SK-N-SH treated with all-trans-retinoic acid at 6 μM for 48 hours (cell line): Measurements from ENCODE around the gene TUBB4B.

ENCODE experiments used
- ATAC-seq: fragments of 200-7000 bp; cut with Tn5 transposase; 3 replicates; pipeline ENCODE4 v1.9.1; 2020; ENCODE audit warnings: mild to moderate bottlenecking, moderate library complexity
- ARNTL ChIP-seq: fragments of 450-650 bp; formaldehyde crosslinking; IDR thresholded peaks from 2 replicates; pipeline ENCODE4 v1.5.0; 2020; ENCODE audit warnings: low read depth, mild to moderate bottlenecking, moderate library complexity, borderline replicate concordance
- CREB5 ChIP-seq: fragments of 250-450 bp; sonication (Bioruptor Pico); IDR thresholded peaks from 2 replicates; pipeline ENCODE4 v1.5.1; 2020; ENCODE audit warnings: low read depth, mild to moderate bottlenecking, moderate library complexity
- CSDC2 ChIP-seq: fragments of 250-450 bp; sonication (Bioruptor Pico); IDR thresholded peaks from 2 replicates; pipeline ENCODE4 v1.5.0; 2020; ENCODE audit warnings: mild to moderate bottlenecking, moderate library complexity
- CSRNP3 ChIP-seq: fragments of 250-450 bp; sonication (Bioruptor Pico); IDR thresholded peaks from 2 replicates; pipeline ENCODE4 v1.5.1; 2021; ENCODE audit warnings: mild to moderate bottlenecking, moderate library complexity
- GLIS3 ChIP-seq: fragments of 250-450 bp; sonication (Bioruptor Pico); IDR thresholded peaks from 2 replicates; pipeline ENCODE4 v1.5.0; 2020; ENCODE audit warnings: mild to moderate bottlenecking, moderate library complexity
- ISL1 ChIP-seq: fragments of 250-450 bp; sonication (Bioruptor Pico); IDR thresholded peaks from 2 replicates; pipeline ENCODE4 v2.1.2; 2022; ENCODE audit warnings: mild to moderate bottlenecking, moderate library complexity
- OSR1 ChIP-seq: fragments of 250-450 bp; sonication (Bioruptor Pico); IDR thresholded peaks from 2 replicates; pipeline ENCODE4 v1.8.0; 2022; ENCODE audit warnings: moderate library complexity, mild to moderate bottlenecking, inconsistent platforms
- PATZ1 ChIP-seq: fragments of 250-450 bp; sonication (Bioruptor Pico); IDR thresholded peaks from 2 replicates; pipeline ENCODE4 v1.8.0; 2020; ENCODE audit warnings: mild to moderate bottlenecking, moderate library complexity, borderline replicate concordance
- PPARA ChIP-seq: fragments of 250-450 bp; sonication (Bioruptor Pico); IDR thresholded peaks from 2 replicates; pipeline ENCODE4 v1.5.0; 2020; ENCODE audit warnings: mild to moderate bottlenecking, borderline replicate concordance
- RARB ChIP-seq: fragments of 250-450 bp; sonication (Bioruptor Pico); IDR thresholded peaks from 2 replicates; pipeline ENCODE4 v1.8.0; 2021; ENCODE audit warnings: mild to moderate bottlenecking, moderate library complexity
- SNAI2 ChIP-seq: fragments of 250-450 bp; sonication (Bioruptor Pico); IDR thresholded peaks from 2 replicates; pipeline ENCODE4 v1.5.0; 2020; ENCODE audit warnings: mild to moderate bottlenecking, moderate library complexity
- TSHZ2 ChIP-seq: fragments of 250-450 bp; sonication (Bioruptor Pico); IDR thresholded peaks from 2 replicates; pipeline ENCODE4 v1.5.0; 2020; ENCODE audit warnings: mild to moderate bottlenecking, moderate library complexity
- ZC3H10 ChIP-seq: fragments of 250-450 bp; sonication (Bioruptor Pico); IDR thresholded peaks from 2 replicates; pipeline ENCODE4 v1.5.1; 2021; ENCODE audit warnings: mild to moderate bottlenecking, moderate library complexity
- ZFP3 ChIP-seq: fragments of 250-450 bp; sonication (Bioruptor Pico); IDR thresholded peaks from 2 replicates; pipeline ENCODE4 v1.5.0; 2020; ENCODE audit warnings: mild to moderate bottlenecking, moderate library complexity
- ZFP30 ChIP-seq: fragments of 450-650 bp; formaldehyde crosslinking; IDR thresholded peaks from 2 replicates; pipeline ENCODE4 v1.5.0; 2022; ENCODE audit warnings: mild to moderate bottlenecking, moderate library complexity
- ZNF565 ChIP-seq: fragments of 450-650 bp; formaldehyde crosslinking; conservative IDR thresholded peaks from 2 replicates; pipeline ENCODE4 v1.5.0; 2020; ENCODE audit warnings: low read depth, mild to moderate bottlenecking, moderate library complexity
- ZNF70 ChIP-seq: fragments of 450-650 bp; formaldehyde crosslinking; IDR thresholded peaks from 2 replicates; pipeline ENCODE4 v1.5.0; 2020; ENCODE audit warnings: mild to moderate bottlenecking, moderate library complexity

TUBB4B gene

GRCh38 chr9:137247916-137248175 lies 6.8 kb downstream of the TUBB4B start:
- TF ChIP-seq OSR1 (CRISPR knock-in tag) (no peak), CSRNP3 (no peak), ZFP30 (CRISPR knock-in tag) (no peak), ZNF565 (CRISPR knock-in tag) (no peak), ZNF70 (no peak), ZC3H10 (CRISPR knock-in tag) (no peak)
- no peak for ATAC-seq

- no peak for TF ChIP-seq ZFP3 (CRISPR knock-in tag)
- TF ChIP-seq ISL1 (CRISPR knock-in tag): no peak
- TF ChIP-seq ZNF70: no peak
- no peak for TF ChIP-seq ARNTL (CRISPR knock-in tag)
- no peak for TF ChIP-seq PPARA
- no peak for TF ChIP-seq OSR1 (CRISPR knock-in tag)
- TF ChIP-seq TSHZ2 (CRISPR knock-in tag): no peak
- no peak for TF ChIP-seq RARB (CRISPR knock-in tag)
- TF ChIP-seq ZC3H10 (CRISPR knock-in tag): no peak
- TF ChIP-seq GLIS3 (CRISPR knock-in tag): no peak
- no peak for TF ChIP-seq PATZ1 (CRISPR knock-in tag)
- TF ChIP-seq CREB5 (CRISPR knock-in tag): no peak
- TF ChIP-seq CSRNP3: no peak
- TF ChIP-seq SNAI2: no peak
- no peak for ATAC-seq
Measured at GRCh38 chr9:137250329-137251193, 9.5 kb downstream of the TUBB4B start.

- TF ChIP-seq CSDC2 (CRISPR knock-in tag) (no peak), ZNF565 (CRISPR knock-in tag) (no peak), TSHZ2 (CRISPR knock-in tag) (no peak), RARB (CRISPR knock-in tag) (no peak)
- ATAC-seq: no peak
Measured at GRCh38 chr9:137251194-137251461, 10.0 kb downstream of the TUBB4B start, which contains the start of gene STPG3. Gene STPG3 (plus strand): TSS chr9:137251286. CDS start chr9:137251287, 1 bp downstream.
